Stimulated activated CD4-positive, alpha-beta T cell treated with anti-CD3 and anti-CD28 coated beads, Interleukin-15, amount 100 ng/mL, for 24 hours (primary cell): ENCODE results near the gene KLHL2.
A peak's percentile ranks its signal among the peaks of the same experiment; 100 is the strongest.
"Not testable (repeated sequence)": the region's sequence is repeated elsewhere in the genome, so short reads cannot be mapped to it uniquely, and the experiment has no call there.

Source experiments
- DNase-seq: peaks from one replicate; pipeline ENCODE4 v3.0.0-alpha.2; 2020

The KLHL2 gene

DNA sequence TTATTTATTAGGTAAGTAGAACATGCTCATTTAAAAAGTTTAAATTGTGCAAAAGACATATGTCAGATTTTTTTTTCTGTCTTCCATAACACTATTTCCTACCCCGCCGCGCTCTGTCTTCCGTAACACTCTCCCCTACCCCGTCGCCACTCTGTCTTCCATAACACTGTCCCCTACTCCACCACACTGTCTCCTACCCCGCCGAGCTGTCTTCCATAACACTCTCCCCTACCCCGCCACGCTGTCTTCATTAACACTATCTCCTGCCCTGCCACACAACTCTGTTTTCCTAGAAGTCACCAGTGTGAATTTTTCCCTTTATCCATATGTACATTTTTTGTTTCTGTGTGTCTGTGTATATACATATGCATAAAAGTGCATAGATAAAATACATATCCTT lies 124.5 kb downstream of the KLHL2 start:
- DNase-seq, result no peak

DNA sequence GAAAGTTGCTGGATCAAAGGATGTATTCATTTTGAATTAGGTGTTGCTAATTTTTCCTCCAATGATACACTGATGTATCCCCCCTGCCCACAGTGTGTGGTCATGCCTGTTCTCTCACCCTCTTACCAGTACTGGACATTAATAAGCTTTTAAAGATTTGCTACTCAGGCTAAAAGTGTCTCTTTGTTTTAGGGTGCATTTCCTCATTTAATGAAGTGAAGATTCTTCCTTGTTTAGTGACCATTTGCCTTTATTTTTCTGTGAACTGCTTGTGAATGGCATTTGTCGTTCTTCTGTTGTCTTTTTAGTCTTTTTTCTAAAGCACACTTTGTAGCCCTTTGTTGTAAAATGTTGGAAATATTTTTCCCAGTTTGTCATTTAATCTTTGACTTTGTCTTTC lies 125.1 kb downstream of the KLHL2 start:
- DNase-seq, result no peak

DNA sequence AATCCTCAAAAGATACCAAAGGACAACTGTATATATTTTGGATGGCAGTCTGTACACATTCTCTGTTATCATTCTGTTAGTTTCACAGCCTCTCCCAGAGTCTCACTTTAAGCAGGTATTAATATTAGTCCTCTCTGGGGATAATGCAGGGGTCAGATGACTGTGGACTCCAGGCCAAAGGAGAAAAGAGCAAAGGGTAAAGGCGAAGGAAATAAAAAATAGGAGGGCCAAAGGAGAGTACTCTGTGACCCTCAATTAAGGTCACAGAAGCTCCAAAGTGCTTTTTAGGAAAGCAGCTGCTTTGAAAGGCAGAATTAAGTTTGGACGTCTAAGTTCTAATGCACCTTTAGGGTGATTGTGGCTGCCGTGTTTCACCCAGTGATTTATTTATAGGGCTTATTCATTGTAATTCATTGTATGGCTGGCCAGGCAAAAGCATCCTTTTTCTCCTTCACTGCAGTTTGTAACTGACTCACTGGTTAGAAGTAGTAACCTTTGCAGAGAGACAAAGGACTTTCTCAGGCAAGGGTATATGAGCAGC lies 127.9 kb downstream of the KLHL2 start:
- DNase-seq, result no peak

DNA sequence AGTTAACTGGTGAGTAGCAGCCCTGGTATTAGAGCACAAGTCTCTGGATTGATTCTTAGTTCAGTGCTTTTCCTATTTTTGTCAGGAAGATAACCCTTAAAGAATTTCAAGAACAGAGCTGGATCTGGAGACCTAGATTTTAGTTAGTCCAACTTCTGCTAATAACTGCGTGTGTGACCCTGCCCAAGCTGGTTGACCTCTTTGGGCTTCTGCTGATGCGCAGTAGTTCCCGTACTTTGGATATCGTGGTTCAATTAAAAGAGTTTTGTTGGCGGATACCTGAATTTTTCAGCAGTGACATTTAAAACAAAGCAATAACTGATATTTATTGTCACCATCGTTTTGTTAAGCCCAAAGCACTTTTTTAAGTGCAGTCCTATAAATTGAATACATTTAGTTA lies 129.4 kb downstream of the KLHL2 start:
- no peak for DNase-seq

GRCh38 chr4:165342340-165342739 lies 135.0 kb downstream of the KLHL2 start:
- not testable (repeated sequence) for DNase-seq

- DNase-seq, result no peak
These were observed 136.2 kb downstream of the KLHL2 start for GRCh38 chr4:165343353-165344191.

DNA sequence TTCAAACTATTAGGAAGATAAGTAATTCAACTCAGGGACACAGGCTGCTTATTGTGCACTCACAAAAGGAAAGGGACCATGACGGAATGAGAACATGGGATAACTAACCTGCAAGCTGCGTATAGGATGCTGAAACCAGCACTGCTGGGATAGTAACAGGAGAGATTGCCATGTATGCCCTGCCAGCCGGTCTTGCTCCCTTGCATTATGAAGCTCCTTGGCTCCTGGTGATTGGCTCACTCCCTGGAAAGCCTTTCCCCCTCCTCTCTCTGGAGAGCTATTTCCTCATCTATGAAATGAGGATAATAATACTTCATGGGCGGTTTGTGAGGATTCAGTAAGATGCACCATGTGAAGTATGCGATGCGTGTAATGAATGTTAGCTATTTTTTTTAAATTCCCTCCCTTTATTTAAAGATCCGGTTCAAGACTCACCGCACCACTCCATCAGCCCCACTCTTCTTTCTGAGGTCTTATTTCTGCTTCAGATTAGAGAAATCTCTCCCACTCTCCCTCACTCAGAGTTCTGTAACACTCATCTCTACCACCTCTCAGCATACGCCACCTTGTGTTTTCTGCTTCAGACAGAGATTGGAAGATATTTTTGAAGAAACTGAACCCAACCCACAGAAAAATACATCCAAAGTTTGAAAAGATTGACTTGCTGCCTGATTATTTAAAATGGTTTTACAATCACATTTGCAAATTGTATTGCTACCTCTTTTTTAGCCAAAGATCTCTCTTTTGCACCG lies 138.5 kb downstream of the KLHL2 start:
- no peak for DNase-seq

DNA sequence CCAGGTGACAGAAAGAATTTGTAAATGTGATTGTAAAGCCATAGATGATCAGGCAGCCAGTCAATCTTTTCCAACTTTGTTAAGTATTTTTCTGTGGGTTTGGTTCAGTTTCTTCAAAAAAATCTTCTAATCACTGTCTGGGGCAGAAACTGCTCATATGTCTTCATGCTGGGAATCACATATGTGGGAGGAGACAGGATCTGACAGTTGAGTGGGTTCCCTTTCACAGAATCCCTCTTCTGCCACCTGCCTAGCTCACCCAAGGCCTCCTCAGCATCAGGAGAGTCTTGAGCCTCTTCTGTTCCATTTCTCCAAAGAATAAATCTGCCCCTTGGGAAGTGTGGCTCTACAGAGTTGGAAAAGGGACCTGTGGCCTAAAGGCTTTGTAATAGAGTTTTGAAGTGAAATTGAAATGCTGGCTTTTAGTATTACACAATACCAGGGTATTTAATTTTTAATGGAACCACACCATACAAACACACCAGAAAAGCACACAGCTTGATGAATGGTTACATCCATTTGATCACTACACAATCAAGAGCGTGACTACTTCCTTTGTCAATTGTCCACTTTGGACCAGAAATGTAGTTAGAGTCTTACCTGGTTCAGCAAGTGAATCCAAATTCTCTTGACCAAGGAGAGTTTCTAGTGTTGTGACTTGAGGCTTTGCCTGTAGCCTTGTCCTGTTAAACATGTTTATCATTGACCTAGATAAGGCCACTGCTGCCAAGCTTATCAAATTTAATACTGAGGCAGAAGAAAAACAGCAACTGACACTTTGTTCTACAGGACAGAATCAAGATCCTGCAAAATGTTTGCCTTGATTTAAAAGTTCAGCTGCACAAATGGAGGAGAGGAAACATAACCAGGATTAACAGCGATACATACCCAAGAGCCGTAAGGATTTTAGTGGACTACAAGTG lies 140.5 kb downstream of the KLHL2 start:
- DNase-seq, result no peak

DNA sequence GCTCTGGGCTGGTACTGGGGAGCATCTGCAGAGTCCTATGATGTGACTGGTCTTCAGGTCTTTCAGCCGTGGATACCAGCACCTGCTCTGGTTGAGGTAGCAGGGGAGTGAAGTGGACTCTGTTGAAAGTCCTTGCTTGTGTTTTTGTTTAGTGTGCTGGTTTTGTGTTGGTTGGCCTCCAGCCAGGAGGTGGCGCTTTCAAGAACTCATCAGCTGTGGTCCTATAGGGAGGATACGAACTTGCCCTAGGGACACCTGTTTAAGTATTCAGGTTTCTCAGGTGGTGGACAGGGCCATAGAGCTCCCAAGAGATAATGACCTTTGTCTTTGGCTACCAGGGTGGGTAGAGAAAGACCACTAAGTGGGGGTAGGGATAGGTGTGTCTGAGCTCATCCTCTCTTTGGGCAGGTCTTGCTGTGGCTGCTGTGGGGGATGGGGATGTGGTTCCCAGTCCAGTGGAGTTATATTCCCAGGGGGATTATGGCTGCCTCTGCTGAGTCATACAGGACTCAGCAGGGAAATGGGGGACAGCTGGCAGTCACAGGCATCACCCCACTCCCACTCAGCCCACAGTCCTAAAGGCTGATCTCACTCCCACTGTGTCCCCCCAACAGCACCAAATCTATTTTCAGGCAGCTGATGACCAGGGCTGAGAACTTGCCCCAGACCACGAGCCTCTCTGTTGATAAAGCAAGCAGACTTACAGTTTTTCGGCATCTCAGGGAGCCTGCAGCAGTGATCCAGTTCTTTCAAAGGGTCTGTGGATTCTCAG lies 144.2 kb downstream of the KLHL2 start:
- no peak for DNase-seq

GRCh38 chr4:165355900-165356300 lies 148.5 kb downstream of the KLHL2 start:
- DNase-seq, result peak; percentile 9

DNA sequence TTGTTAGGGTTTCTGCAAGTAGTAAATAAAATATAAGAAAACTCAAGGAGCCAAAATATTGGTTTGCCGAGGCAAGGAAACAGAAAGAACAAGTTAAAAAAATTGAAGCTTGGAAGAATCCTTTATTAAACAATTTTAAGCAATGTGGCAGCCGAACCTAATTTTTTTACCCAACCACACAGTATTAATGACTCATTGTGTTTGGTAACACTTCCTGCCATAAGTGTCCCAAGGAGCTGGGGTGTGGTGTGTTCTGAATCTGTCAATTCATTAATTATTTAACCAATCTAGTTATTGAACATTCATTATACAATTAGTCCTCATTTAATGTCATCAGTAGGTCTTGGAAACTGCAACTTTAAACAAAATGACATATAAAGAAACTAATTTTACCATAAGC lies 152.1 kb downstream of the KLHL2 start:
- no peak for DNase-seq

GRCh38 chr4:165360041-165360695 lies 152.8 kb downstream of the KLHL2 start:
- no peak for DNase-seq

- DNase-seq, result no peak
These were observed 153.8 kb downstream of the KLHL2 start for GRCh38 chr4:165360985-165361670.

DNA sequence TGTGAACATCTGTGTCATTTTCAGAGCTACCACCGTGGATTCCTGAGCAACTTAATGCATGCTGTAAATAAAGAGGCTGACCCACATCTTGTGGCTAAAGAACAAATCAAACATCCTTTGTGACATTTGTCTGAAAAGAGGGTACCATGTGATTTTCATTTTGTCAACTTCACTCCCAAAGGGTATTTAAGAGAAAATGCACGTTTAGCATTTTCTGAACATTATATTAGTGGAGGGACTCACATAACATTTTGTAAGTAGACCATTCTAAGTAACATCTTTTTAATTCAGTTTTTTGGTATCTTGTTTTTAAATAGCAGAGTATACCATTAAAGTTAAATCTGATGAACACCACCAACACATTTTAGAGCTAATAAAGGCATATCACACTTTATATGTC lies 154.4 kb downstream of the KLHL2 start:
- no peak for DNase-seq

DNA sequence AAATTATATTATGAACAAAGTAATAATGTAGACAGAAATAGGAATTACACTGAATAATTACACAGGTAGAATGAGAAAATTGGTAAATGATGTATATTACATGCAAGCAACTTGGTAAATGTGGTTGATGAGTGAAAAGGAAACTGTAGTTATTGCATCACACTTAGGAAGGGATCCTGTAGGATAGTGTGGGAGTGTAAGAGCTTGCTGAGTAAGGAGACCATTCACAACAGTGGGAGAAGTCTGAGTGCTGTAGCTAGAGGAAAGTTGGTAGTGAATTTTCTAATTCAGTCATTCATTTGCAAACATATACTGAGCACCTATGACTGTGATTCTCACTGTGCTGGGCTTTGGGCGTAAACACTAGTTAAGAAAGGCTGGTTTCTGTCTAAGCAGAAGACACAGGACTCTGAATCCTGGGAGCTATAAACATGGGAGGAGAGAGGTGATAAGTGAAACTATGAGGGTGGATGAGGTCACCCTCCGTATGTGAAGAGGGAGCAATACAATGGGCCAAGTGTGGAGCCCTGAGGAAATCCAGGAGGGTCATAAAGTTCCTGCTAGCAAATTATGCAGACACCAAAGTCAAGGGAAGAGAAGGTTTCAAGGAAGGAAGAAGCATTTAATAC lies 157.2 kb downstream of the KLHL2 start:
- DNase-seq, result no peak

- no peak for DNase-seq
These were observed 159.7 kb downstream of the KLHL2 start for GRCh38 chr4:165367040-165367439.

DNA sequence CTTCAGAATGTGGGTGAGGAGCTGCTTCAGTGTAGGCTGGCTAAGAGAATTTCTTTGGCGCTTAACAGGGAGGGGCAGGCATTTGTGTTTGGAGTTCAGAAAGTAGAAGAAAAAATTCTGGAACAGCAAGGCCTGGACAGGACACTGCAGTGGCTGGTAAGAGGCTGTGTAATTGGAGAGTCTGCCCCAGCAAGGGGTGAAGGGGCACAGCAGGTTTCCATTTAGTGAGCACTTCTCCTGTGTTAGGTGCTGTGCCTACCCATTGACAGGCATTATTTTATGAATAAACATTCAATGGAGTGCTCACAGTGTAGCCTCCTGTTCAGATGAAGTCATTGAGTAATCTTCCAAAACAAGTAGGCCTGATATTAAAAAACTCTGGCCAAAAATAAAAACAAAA lies 160.8 kb downstream of the KLHL2 start:
- no peak for DNase-seq

DNA sequence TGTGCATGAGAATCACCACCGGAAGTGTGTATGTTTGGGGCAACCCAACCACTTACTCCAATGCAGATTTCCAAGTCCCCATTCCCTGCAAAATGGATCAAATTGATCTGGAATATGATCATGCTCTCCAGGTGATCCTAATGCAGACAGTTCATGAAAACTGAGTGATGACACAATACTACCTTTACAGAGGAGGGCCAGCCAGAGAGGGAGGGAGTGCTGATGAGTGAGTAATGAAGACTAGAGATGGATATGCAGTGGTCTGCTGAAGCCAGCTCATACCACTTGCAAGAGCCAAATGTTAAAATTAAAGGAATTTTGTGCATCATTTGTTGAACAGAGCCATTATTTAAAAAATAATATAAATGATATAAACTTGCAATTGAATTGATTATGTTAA lies 161.2 kb downstream of the KLHL2 start:
- DNase-seq, result no peak

- DNase-seq, result no peak
These were observed 162.2 kb downstream of the KLHL2 start for GRCh38 chr4:165369522-165369921.

- no peak for DNase-seq
These were observed 163.2 kb downstream of the KLHL2 start for GRCh38 chr4:165370530-165370929.
